Loucy (cell line): Measurements from ENCODE around the gene ME3.
A peak's percentile ranks its signal among the peaks of the same experiment; 100 is the strongest.

Experiments
- H2AFZ ChIP-seq: fragments of 200-600 bp; sonication (generic); 2 replicates; pipeline ENCODE4 v1.6.0; 2016; ENCODE audit warnings: antibody characterized with exemption, mild to moderate bottlenecking, low read length, moderate library complexity
- H3F3A ChIP-seq: fragments of 200-600 bp; 2 replicates; pipeline ENCODE4 v1.6.0; 2016; ENCODE audit warnings: antibody characterized with exemption, low read depth, mild to moderate bottlenecking
- H3K27me3 ChIP-seq: fragments of 200-600 bp; sonication (generic); 2 replicates; pipeline ENCODE4 v1.6.1; 2014; ENCODE audit warnings: low read length, mild to moderate bottlenecking; ENCODE audit not compliant: insufficient read depth, poor library complexity, severe bottlenecking
- H3K36me3 ChIP-seq: fragments of 200-600 bp; sonication (generic); 2 replicates; pipeline ENCODE4 v1.6.1; 2016; ENCODE audit warnings: low read length; ENCODE audit not compliant: insufficient read depth
- H3K4me1 ChIP-seq: fragments of 200-600 bp; sonication (generic); 2 replicates; pipeline ENCODE4 v1.5.1; 2014; ENCODE audit warnings: low read length, mild to moderate bottlenecking; ENCODE audit not compliant: insufficient read depth, poor library complexity, severe bottlenecking
- H3K4me2 ChIP-seq: fragments of 200-600 bp; sonication (generic); 2 replicates; pipeline ENCODE4 v1.6.0; 2014; ENCODE audit warnings: antibody characterized with exemption, low read length, low read depth, mild to moderate bottlenecking; ENCODE audit not compliant: poor library complexity, severe bottlenecking
- H3K4me3 ChIP-seq: fragments of 200-600 bp; sonication (generic); 2 replicates; pipeline ENCODE4 v1.5.1; 2014; ENCODE audit warnings: low read length, mild to moderate bottlenecking, mixed read lengths; ENCODE audit not compliant: poor library complexity, severe bottlenecking
- H3K79me2 ChIP-seq: fragments of 200-600 bp; sonication (generic); 2 replicates; pipeline ENCODE4 v1.6.1; 2014; ENCODE audit warnings: low read length; ENCODE audit not compliant: insufficient read depth
- H3K9ac ChIP-seq: fragments of 200-600 bp; sonication (generic); 2 replicates; pipeline ENCODE4 v1.6.0; 2014; ENCODE audit warnings: mild to moderate bottlenecking, low read depth, low read length, moderate library complexity; ENCODE audit not compliant: poor library complexity, severe bottlenecking
- H3K9me2 ChIP-seq: fragments of 200-600 bp; sonication (generic); replicated peaks from 2 replicates; pipeline ENCODE4 v1.6.1; 2016; ENCODE audit warnings: low read depth, low read length, mixed read lengths
- H3K9me3 ChIP-seq: fragments of 200-600 bp; sonication (generic); 2 replicates; pipeline ENCODE4 v1.6.1; 2014; ENCODE audit warnings: mild to moderate bottlenecking, antibody characterized with exemption, low read length, low read depth; ENCODE audit not compliant: insufficient read depth
- H4K20me1 ChIP-seq: fragments of 200-600 bp; sonication (generic); 2 replicates; pipeline ENCODE4 v1.6.0; 2014; ENCODE audit warnings: antibody characterized with exemption, low read length, mild to moderate bottlenecking; ENCODE audit not compliant: insufficient read depth, poor library complexity, severe bottlenecking
- CTCF ChIP-seq: fragments of 200-600 bp; sonication (generic); conservative IDR thresholded peaks from 2 replicates; pipeline ENCODE4 v1.5.1; 2014; ENCODE audit warnings: mild to moderate bottlenecking, antibody characterized with exemption, low read length
- EZH2phosphoT487 ChIP-seq: fragments of 200-600 bp; IDR thresholded peaks from 2 replicates; pipeline ENCODE4 v1.6.1; 2018; ENCODE audit warnings: antibody characterized with exemption, mild to moderate bottlenecking, moderate library complexity, borderline replicate concordance

Gene ME3

DNA sequence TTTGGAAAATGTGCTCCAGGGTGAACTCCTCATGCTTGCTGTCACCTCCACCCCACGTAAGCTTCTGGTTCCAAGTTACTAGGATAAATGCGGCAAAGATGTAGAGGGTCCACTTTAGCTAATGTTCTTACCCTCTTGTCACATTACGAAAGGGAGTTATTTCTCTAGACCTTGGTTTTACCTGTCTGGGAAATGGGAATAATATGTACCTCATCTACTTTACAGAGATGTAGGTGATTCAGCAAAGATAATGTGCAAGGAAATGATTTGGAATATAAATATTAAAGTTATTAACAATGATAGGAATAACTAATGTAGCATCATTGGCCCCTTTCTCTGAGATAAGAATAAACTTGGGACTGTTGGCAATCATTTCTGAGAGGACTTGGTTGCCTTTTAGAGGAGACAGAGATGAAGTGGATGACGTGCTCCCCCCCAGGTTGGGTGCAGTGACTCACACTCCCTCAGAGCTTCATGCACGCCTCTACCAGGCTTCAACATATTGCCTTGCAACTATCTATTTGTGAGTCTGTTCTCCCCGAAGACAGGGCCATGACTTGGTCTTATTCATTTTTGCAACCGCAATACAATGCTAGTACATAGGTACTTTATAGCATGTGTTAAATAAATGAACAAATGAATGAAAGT is 97.1 kb downstream of the ME3 start:
- H2AFZ ChIP-seq = no peak overlapping the region

DNA sequence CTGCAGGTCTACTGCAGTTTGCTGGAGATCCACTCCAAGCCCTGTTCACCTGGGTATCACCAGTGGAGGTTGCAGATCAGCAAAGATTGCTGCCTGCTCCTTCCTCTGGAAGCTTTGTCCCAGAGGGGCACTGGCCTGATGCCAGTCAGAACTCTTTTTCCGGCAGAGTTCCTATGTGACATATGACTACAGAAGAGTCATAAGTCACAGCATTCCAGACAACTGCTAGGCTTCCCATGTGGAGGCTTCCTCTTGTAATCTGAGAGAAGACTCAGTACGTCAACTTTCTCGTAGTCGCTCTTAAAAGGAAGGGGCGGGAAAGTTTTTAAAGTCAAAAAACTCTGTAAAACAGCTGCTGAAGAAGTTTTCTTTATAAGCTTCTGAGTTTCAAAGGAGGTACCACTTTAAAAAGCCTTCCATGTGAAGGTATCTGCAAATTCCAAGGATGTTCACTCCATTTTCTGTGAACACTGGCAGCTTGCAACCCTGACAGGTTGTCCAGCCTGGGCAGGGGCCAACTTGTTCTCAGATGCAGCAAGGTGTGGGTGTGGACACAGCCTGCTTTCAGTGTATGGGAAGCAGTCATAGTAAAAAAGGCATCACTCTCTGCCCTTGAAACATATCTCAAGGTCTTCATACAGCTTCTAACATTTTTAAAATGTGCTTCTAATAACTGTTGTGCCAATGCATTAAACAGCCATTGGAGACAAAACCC is 97.8 kb downstream of the ME3 start:
- no peak for TF ChIP-seq EZH2phosphoT487
- TF ChIP-seq CTCF = no peak
- Histone ChIP-seq H3K4me2 (no peak overlapping the region), H3K9me2 (no peaks in the 10 kb centered on the region), H4K20me1 (no peaks in the 10 kb centered on the region), H3K4me1 (peaks cover 53% of the 10 kb centered on the region), H3F3A (no peaks in the 10 kb centered on the region), H3K9ac (no peak overlapping the region), H3K27me3 (no peaks in the 10 kb centered on the region), H3K9me3 (no peaks in the 10 kb centered on the region), H2AFZ (no peak overlapping the region), H3K4me3 (no peak overlapping the region), H3K36me3 (no peaks in the 10 kb centered on the region), H3K79me2 (0 out of 2 replicates have a peak, but pooled peaks cover 3% of the 10 kb centered on the region)

More for the DNA sequence above, 97.1 kb downstream of the ME3 start:
- Histone ChIP-seq H3K36me3 (no peaks in the 10 kb centered on the region), H3K4me1 (peaks cover 55% of the 10 kb centered on the region), H3K9me3 (no peaks in the 10 kb centered on the region), H3K4me3 (no peak overlapping the region), H3K4me2 (no peak overlapping the region), H3K9me2 (no peaks in the 10 kb centered on the region), H3K27me3 (no peaks in the 10 kb centered on the region), H4K20me1 (no peaks in the 10 kb centered on the region), H3K9ac (no peak overlapping the region), H3F3A (no peaks in the 10 kb centered on the region), H3K79me2 (0 out of 2 replicates have a peak, but pooled peaks cover 3% of the 10 kb centered on the region)
- TF ChIP-seq EZH2phosphoT487 (no peak), CTCF (no peak)

DNA sequence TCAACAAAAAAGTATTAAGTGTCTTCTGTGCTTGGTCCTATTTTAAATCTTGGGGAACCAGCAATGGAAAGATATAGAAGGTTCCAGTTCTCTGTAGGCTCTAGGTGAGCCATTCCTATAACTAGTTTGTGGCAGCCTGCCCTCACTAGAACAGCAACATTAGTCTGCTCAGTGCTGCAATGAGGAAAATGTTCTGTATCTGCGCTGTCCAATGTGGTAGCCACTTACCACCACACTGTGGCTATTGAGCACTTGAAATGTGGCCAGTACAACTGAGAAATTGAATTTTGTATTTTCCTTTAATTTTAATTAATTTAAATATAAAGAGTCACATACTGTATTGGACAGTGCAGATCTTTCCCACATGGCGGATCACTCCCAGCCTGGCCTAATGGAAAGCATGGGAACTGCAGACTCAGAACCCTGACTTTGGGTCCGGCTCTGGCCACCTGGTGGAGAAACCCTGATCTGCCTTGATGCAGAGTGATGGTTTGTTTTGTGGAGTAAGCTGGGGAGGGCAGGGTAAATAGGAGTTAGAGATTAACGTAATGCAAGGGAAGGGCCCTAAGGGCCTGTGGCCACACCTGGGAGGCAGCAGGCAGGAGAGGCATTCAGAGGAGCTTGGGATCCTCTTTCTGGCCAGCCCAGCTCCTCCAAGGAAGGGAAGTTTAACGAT is 101.0 kb downstream of the ME3 start:
- no peaks in the 10 kb centered on the region for H3K27me3 ChIP-seq
- no peaks in the 10 kb centered on the region for H3K79me2 ChIP-seq
- H3K9ac ChIP-seq = no peak overlapping the region
- no peak overlapping the region for H3K4me3 ChIP-seq
- H4K20me1 ChIP-seq = no peaks in the 10 kb centered on the region
- no peak overlapping the region for H2AFZ ChIP-seq
- no peak for TF ChIP-seq EZH2phosphoT487
- TF ChIP-seq CTCF = peak; percentile 58
- H3F3A ChIP-seq = no peaks in the 10 kb centered on the region
- no peaks in the 10 kb centered on the region for H3K36me3 ChIP-seq
- peaks cover 21% of the 10 kb centered on the region for H3K4me1 ChIP-seq
- H3K4me2 ChIP-seq = no peak overlapping the region
- H3K9me2 ChIP-seq = no peaks in the 10 kb centered on the region
- H3K9me3 ChIP-seq = no peaks in the 10 kb centered on the region
